Measurements from ENCODE around the gene CRELD1. TPM values are rescaled to one million over a fixed set of nuclear protein-coding genes. Genes with fewer than 3 reads are reported as not detected.

Gene CRELD1
- total and polyA plus RNA-seq, 2 of the 13 experiments (the other 11 are each of a cell fraction or from before 2014, with no cell fraction given) = 27.1 to 61.9 TPM

DNA sequence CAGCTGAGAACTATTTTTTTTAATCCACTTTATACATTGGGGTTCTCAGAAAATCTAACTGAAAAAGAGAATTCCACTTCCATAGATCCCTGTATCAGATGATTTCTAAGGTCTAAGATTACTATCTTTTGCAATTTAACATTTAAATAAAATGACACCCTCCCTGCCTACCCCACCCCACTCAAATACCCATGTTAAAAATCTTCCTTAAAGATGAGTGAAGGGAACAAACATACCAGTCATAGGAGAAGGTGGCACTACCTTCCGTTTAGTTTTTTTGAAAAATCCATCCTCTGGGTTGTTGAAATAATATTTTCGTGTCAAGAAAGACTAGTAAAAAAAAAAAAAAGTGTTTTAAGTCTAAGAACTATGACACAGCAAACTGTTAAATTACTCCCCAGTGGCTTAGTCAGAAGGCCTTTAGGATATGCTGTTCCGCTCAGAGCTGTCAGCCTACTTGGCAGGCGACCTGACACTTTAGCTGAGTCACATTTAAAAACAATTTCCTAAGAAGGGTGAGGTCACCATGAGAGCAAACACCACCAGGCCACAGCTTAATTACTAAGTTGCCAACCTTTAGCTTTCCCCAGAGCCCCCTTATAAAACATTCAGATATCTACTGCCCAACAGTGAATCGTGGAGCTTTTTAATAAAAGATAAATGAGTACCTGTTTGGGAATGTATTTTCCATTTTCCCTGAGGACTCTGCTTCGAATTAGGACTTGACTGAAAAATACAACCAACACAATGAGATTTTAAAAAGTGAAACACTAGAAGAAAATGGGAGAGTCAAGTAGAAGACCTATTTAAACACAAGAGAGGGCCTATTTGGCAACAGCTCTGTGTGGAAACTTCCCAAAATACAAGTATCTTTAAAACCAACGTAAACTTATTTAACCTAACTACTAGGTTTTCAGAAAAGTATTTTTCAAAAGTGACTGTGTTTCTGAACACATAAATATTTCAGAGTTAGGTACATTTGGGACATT lies 43.4 kb downstream of the CRELD1 start (continued):
- TF ChIP-seq, protein P1, sequence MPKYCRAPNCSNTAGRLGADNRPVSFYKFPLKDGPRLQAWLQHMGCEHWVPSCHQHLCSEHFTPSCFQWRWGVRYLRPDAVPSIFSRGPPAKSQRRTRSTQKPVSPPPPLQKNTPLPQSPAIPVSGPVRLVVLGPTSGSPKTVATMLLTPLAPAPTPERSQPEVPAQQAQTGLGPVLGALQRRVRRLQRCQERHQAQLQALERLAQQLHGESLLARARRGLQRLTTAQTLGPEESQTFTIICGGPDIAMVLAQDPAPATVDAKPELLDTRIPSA (CRISPR knock-in tag; IDR thresholded peaks at IDR 0.05; ENCODE audit: borderline replicate concordance) = no peak
- TF ChIP-seq ZNF660 (CRISPR knock-in tag; IDR thresholded peaks at IDR 0.05; ENCODE audit: borderline replicate concordance, low read depth) (no peak), POLR2AphosphoS5 (IDR thresholded peaks at IDR 0.05; ENCODE audit: low read depth, low read length) (no peak), JUN (CRISPR knock-in tag; IDR thresholded peaks at IDR 0.05) (peak; percentile 87; the same call in 1 of the 2 replicates), KMT2A (CRISPR knock-in tag; IDR thresholded peaks at IDR 0.05) (no peak), ETV5 (CRISPR knock-in tag; IDR thresholded peaks at IDR 0.05; ENCODE audit: borderline replicate concordance) (no peak), SNAI1 (CRISPR knock-in tag; IDR thresholded peaks at IDR 0.05; ENCODE audit: borderline replicate concordance) (no peak), RXRA (CRISPR knock-in tag; IDR thresholded peaks at IDR 0.05) (no peak), ZNF121 (CRISPR knock-in tag; IDR thresholded peaks at IDR 0.05) (no peak), KLF6 (CRISPR knock-in tag; IDR thresholded peaks at IDR 0.05) (0 out of 2 replicates have a peak, but pooled peaks have one; percentile 13), ZNF224 (CRISPR knock-in tag; IDR thresholded peaks at IDR 0.05) (no peak), GTF3A (CRISPR knock-in tag; conservative IDR thresholded peaks at IDR 0.05) (no peak), JUNB (CRISPR knock-in tag; IDR thresholded peaks at IDR 0.05; ENCODE audit: borderline replicate concordance) (no peak), RORA (CRISPR knock-in tag; IDR thresholded peaks at IDR 0.05) (no peak), RAD51 (IDR thresholded peaks at IDR 0.05; ENCODE audit: borderline replicate concordance) (no peak), ZMYM4 (CRISPR knock-in tag; IDR thresholded peaks at IDR 0.05) (no peak), SMARCC2 (IDR thresholded peaks at IDR 0.05) (no peak), CENPT (CRISPR knock-in tag; IDR thresholded peaks at IDR 0.05; ENCODE audit: low read depth) (no peak), ZSCAN29 (CRISPR knock-in tag; conservative IDR thresholded peaks at IDR 0.05) (no peak), PHF5A (CRISPR knock-in tag; IDR thresholded peaks at IDR 0.05; ENCODE audit: low read depth, unreplicated experiment) (no peak), TEAD2 (CRISPR knock-in tag; IDR thresholded peaks at IDR 0.05) (no peak), NR2F6 (IDR thresholded peaks at IDR 0.05) (no peak), NR2F6 (CRISPR knock-in tag; IDR thresholded peaks at IDR 0.05) (0 out of 2 replicates have a peak, but pooled peaks have one; percentile 24), ZBTB3 (CRISPR knock-in tag; IDR thresholded peaks at IDR 0.05; ENCODE audit: borderline replicate concordance, low read depth) (no peak), TOE1 (CRISPR knock-in tag; IDR thresholded peaks at IDR 0.05) (no peak)
- TF ChIP-seq, protein P2, sequence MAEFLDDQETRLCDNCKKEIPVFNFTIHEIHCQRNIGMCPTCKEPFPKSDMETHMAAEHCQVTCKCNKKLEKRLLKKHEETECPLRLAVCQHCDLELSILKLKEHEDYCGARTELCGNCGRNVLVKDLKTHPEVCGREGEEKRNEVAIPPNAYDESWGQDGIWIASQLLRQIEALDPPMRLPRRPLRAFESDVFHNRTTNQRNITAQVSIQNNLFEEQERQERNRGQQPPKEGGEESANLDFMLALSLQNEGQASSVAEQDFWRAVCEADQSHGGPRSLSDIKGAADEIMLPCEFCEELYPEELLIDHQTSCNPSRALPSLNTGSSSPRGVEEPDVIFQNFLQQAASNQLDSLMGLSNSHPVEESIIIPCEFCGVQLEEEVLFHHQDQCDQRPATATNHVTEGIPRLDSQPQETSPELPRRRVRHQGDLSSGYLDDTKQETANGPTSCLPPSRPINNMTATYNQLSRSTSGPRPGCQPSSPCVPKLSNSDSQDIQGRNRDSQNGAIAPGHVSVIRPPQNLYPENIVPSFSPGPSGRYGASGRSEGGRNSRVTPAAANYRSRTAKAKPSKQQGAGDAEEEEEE (CRISPR knock-in tag; IDR thresholded peaks at IDR 0.05; ENCODE audit: borderline replicate concordance) = no peak
- TF ChIP-seq, protein P3, sequence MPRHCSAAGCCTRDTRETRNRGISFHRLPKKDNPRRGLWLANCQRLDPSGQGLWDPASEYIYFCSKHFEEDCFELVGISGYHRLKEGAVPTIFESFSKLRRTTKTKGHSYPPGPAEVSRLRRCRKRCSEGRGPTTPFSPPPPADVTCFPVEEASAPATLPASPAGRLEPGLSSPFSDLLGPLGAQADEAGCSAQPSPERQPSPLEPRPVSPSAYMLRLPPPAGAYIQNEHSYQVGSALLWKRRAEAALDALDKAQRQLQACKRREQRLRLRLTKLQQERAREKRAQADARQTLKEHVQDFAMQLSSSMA (CRISPR knock-in tag; IDR thresholded peaks at IDR 0.05) = no peak
- TF ChIP-seq, protein P4, sequence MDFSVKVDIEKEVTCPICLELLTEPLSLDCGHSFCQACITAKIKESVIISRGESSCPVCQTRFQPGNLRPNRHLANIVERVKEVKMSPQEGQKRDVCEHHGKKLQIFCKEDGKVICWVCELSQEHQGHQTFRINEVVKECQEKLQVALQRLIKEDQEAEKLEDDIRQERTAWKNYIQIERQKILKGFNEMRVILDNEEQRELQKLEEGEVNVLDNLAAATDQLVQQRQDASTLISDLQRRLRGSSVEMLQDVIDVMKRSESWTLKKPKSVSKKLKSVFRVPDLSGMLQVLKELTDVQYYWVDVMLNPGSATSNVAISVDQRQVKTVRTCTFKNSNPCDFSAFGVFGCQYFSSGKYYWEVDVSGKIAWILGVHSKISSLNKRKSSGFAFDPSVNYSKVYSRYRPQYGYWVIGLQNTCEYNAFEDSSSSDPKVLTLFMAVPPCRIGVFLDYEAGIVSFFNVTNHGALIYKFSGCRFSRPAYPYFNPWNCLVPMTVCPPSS (IDR thresholded peaks at IDR 0.05) = no peak
